Hindlimb muscle (tissue), 1 donor: ENCODE measurements around the gene KRT17. TPM values are rescaled to one million over a fixed set of nuclear protein-coding genes. Genes with fewer than 3 reads are reported as not detected.
"Not testable (repeated sequence)": the region's sequence is repeated elsewhere in the genome, so short reads cannot be mapped to it uniquely, and the experiment has no call there.

Experiments used
- DNase-seq: peaks from one replicate; pipeline ENCODE4 v3.0.0-alpha.2; 2013
- polyA plus RNA-seq: library from polyadenylated mRNA; unstranded; fragments of 120-200 nt; gene quantifications from one replicate; pipeline ENCODE4 v1.2.1, GENCODE V29; 2013; ENCODE audit not compliant: insufficient read length

The KRT17 gene
- polyA plus RNA-seq, 1 donor = 13.9 TPM

DNA sequence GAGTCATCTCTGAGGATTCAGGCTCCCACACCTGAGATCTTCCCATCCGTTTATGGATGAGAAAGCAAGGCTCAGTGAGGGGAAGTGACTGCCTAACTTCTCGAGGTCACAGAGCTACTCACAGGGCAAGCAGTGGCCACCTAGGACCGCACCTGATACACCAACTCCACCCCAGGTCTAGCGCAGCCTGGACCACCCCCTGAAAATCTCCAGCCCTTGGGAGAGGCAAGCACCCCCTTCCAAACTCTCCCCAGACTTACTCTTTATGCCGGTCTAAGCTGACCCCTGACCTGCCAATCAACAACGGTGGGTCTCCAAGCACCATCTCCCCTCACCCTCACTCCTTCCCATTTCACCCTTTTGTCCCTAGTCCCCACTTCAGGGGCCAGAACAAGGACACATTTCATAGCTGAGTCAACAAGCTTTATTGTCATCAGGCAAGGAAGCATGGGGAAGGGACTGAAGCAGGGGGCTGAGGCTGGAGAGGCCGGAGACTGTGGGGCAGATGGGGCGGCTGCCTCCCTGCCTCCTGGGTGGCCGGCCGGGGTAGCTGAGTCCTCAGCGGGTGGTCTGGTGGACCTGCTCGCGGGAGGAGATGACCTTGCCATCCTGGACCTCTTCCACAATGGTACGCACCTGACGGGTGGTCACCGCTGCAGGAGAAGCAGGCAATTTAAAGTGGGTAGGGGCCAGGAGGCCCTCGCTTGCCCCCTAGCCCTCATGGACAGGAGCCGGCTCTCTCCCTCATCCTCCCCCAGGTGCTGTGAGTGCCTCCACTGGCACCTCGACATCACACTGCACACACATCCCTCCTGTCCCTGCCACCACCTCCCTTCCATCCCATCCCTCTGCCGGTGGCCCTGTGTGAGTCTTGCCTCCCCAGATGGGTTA lies 5.1 kb downstream of the KRT17 start:
- no peak for DNase-seq

DNA sequence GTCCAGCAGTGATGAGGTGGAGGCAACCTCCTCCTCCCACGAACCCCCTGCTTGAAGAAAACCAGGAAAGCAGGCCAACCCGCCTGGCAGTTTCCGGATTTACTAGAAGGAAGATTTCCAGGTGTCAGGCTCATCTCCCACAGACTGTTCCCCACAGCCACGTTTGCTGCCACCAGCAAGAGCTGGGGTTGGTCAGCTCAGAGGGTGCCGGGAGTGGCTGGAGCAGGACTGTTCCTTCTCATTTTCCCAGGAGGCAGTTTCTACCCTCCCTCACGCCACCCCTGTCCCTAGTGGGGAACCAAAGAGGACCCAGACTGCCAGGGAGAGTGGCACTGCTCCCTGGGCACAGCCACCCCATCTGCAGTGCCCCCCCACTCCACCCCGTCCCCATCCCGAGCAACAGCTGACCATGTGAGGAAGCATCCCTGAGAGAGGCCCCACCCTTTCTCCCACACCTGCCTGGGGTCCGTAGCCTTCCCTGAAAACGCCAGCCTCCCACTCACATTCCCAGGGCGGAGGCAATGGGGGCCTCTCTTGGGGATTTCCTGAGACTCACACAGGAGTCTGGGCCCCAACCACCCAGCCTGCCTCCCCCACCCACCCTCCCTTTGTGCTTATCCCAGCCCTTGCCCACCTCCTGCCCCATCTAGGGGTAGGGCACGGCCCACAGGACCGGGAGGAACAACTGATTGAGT lies 5.9 kb downstream of the KRT17 start:
- no peak for DNase-seq

DNA sequence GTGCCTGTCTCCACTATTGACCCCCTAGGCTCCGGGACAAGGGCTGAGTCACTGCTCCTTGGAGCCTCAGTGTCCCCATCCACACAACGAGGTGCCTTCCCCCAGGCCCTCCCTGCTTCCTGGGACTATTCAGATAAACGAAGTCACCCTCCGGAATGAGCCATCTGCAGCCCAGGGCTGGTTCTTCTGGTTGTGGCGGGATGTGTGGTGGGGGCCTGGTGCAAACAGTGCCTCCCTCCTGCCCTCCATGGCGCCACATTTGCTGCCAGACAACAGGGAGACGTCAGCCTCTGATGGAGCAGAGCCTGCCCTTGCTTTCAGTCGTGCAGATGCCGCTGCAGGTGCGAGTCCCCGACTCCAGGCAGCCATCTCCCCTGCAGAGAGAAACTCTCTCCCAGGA lies 6.7 kb downstream of the KRT17 start:
- no peak for DNase-seq

DNA sequence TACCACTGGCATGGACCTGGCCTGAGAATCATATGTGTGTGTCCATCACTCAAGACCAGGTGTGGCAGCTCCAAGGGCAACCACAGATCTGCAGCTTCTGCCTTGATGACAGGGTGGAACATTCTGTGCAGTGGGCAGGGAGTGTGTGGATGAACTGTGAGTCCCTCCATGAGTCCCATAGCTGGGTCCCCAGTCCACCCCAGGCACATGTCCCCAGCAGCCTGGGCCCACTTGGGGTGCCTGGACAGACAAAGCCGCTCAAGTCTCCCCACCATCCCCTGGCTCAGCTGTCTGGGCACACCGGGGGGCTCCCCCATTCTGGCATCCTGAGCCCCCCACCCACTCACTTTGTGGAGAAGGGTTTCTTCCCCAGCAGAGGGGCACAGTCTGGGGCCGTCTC lies 7.2 kb downstream of the KRT17 start:
- no peak for DNase-seq

DNA sequence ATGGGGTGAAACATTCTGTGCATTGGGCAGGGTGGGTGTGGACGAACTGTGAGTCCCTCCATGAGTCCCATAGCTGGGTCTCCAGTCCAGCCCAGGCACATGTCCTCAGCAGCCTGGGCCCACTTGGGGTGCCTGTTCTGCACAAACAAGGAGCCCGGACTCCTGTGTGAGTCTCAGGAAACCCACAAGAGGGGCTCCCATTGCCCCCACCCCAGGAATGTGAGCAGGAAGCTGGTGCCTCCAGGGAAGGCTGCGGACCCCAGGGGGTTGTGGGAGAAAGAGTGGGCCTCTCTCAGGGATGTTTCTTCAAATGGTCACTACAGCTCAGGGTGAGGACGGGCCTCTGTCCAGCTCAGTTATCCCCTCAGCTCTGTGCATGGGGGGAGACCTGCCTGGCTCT lies 7.9 kb downstream of the KRT17 start:
- not testable (repeated sequence) for DNase-seq

DNA sequence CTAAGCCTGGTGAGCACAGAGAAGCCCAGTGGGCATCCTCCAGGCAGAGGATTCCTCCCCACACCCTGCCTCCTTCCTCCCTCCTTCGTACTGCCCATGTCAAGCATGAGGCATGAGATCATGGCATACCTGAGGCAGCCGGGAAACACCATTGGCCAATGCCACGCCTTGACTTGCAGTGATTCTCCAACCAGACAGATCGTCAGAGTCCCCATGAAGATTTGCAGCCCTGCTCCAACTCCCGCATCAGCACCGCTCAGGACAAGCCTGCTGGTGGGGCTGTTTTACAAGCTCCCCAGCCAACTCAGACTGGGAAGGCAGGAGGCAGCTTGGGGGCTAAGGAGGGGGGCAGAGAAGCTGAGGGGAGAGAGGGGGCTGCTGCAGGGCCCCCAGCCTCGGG lies 8.9 kb downstream of the KRT17 start:
- DNase-seq = no peak

DNA sequence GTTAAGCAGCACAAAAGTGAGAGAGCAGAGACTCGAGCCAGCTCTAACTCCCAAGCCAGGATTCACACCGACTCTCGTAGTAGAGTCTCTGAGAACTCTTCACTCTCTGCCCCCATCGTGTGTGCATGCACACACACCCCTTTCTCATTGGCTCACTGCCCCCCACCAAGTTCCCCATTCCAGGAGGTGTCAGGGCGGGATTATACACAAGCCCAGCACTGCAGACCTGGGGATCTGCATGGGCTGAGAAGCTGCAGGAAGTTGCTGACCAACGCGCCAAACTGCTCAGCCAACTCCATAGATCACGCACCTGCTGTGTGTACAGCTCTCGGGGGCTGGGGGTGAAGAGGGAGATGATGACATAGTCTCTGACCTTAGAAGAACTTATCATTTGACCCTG lies 9.6 kb downstream of the KRT17 start:
- DNase-seq = not testable (repeated sequence)

DNA sequence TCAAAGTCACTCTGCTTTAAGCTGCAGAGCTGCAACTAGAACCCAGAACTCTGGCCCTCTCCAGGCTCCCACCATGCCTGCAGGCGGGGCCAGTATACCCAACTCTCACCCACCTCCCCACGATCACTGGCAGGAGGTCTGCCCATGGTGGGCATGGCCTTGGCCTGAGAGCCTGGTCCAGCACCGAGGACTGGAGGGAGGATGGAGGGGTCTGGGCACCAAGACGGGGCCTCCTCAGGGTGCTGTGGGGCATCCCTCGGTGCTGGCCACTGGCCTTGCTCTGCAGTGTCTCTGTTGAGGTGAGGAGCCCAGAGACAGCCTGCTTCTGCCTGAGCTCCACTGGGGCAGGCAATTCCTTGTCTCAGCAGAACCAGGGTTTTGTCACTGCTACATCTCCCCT lies 10.3 kb downstream of the KRT17 start:
- DNase-seq = no peak

DNA sequence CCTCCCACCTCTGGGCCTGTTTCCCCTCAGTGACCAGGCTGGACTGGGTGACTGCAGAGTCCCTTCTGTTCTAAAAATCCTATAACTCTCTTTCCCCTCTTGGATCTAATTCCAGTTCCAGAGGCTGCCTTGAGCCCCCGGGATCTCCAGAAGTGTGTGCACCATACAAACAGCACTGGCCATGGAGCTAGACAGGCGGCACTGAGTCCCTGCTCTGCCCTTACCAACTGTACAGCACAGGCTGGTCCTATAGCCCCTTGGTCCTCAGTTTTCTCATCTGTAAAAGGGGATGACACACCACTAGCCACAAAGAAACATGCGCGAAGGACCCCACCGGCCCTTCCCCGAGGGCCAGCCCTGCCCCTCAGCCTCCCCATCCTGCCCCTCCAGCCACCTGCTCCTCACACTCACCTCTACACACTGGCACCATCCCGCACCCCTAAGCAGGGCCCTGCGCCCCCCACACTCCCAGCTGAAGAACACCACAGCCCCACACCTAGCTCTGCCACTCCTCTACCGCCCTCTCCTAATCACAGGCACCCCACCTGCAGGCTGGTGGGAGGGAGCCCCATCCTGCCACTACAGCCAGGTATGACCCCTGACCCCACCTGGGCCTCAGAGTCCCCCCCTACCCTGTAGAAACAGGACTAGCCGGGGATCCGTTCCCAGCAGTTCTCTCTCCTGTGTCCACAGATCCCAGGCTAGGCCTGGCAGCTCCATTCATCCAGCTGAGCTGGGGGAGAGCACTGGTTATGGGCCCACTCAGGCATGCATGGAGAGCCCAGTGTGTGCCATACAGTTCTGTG lies 10.9 kb downstream of the KRT17 start:
- DNase-seq = no peak

DNA sequence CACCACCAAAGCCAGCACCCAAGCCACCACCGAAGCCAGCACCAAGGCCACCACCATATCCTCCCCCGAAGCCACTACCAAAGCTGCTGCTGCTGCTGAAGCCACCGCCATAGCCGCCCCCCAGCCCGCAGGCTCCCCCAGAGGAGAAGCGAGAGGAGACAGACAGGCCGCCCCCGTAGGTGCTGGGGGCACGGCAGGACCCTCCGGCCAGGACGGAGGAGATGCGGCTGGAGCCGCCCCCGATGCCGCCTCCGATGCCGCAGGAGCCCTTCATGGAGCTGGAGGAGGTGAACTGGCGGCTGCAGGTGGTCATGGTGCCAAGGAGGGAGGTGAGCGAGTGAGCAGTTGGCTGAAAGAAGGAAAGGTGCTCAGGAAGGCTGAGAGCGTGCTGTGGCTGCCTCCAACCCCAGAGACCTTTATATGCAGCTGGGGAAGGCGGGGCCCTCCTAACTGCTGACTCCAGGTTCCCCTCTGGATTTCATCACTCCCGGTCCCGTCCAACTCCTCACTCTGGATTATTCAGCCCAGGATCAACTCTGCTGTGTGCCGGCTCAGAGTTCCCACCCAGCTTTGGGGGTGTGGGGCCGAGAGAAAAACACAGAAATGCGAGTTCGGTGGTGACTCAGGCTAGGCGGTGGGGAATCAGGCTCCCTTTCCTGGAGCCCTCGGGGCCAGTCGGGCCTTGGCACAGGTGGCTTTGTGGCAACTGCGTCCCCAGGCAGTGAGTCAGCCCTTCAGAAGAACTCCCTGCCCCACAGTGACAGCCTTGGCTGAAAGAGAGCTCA lies 11.8 kb downstream of the KRT17 start, which contains the start of gene KRT16:
KRT16 (minus strand) TSS at position 392 of the 785 bp plus-strand sequence; CDS start at position 313, 79 bp downstream.
- not testable (repeated sequence) for DNase-seq

DNA sequence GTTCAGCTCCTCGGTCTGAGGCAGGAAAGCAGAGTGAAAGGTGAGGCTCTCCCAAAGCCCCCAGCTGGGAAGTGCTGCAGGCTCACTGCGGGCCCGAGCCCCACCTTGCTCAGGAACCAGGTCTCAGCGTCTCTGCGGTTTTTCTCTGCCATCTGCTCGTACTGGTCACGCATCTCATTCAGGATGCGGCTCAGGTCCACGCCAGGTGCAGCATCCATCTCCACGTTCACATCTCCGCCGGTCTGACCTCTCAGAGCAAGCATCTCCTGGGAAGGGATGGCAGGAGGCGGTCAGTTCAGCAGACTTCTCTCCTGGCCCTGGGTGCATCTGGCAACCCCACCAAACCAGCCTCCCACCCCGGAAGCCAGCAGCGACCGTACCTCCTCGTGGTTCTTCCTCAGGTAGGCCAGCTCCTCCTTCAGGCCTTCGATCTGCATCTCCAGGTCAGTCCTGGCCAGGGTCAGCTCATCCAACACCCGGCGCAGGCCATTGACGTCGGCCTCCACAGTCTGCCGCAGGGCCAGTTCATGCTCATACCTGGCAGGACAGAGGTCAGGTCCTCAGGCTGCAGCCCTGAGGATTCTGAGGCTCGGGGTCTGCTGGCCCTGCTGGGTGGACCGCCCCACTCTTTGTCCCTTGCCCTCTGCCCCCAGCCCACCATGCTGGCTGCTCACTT lies 13.3 kb downstream of the KRT17 start:
- DNase-seq = no peak

DNA sequence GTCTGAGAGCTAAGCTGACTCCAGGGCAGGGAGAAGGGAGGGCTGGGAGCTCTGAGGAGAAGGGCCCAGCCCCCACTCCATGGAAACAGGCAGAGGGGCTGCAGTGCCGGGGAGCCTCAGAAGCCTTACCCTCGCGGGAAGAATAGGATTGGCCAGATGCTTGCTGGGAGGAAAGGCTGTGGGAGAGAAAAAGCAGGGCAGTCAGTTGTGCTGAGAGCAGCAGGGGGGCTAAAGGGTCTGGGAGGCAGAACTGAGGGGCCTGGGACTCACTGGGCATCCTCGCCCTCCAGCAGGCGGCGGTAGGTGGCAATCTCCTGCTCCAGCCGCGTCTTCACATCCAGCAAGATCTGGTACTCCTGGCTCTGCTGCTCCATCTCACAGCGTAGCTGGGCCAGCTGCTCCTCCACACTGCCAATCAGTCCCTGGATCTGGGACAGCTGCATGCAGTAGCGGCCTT lies 14.3 kb downstream of the KRT17 start:
- not testable (repeated sequence) for DNase-seq

DNA sequence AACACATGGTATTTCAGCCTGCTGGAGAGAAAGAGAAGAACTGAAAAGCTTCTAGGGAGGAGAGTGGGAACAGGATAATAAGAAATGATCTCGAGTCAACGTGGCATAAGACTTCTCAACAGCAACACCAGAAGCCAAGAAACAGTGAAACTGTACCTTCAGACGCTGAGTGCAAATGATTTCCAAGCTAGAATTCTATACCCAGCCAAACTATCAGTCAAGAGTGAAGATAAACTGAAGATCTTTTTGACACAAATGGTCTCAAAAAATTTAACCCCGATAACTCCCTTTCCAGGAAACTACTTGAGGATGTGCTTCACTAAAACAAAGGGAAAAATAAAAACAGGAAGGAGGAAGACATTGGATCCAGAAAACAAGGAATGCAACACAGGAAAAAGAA lies 17.4 kb downstream of the KRT17 start:
- DNase-seq = not testable (repeated sequence)

DNA sequence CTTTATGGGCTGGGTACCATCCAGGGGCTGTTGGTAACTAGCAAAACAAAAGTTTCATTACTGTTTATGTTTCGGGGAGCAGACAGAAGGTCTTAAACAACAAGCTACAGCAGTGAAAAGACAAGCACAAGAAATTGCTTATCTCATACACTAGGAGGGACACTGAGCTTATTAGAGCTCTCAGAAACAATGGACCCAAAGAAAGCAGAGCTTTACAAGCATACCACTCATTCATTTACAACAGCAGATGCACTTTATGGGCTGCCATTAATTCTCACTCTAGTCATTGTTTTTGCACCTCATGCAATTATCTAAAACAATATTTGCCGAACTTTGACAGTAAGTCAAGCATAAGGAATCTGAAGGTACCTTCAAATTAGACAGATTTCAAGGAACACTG lies 21.9 kb downstream of the KRT17 start:
- no peak for DNase-seq

DNA sequence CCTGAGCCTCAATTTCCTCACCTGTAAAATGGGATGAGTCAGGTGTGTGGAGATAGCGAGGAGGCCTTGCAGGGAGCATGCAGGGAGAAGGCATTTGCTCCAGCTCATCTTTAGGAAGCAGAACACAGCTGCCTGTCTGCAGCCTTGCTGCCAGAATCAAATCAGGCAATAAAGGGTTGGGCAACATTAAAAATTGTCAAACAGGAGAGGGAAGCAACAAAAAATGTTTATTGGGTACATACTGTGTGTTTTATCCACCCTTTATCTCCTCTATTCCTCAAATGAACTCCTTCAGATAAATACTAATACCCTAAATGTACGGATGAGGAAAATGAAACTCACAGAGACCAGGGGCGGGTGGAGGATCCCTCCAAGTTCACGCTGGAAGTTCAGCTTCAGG lies 24.1 kb downstream of the KRT17 start:
- no peak for DNase-seq

DNA sequence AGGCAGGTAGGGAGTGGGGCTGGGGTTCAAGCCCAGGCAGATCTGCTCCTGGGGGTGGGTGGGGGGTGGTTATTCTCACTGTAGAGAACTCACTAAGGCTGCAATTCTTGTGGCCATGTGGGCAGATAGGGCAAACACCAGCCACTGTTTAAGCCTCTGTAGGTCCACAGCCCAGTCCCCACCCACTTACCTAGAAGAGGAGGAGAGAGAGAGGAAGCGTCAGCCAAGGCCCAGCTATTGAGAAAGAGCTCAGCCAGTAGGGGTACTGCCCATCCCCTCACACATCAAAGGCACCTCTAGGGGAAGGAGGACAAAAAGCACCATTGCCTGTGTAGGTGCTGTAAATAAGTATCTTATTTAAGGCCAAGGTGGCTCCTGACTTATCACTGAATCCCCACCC lies 24.7 kb downstream of the KRT17 start:
- no peak for DNase-seq

DNA sequence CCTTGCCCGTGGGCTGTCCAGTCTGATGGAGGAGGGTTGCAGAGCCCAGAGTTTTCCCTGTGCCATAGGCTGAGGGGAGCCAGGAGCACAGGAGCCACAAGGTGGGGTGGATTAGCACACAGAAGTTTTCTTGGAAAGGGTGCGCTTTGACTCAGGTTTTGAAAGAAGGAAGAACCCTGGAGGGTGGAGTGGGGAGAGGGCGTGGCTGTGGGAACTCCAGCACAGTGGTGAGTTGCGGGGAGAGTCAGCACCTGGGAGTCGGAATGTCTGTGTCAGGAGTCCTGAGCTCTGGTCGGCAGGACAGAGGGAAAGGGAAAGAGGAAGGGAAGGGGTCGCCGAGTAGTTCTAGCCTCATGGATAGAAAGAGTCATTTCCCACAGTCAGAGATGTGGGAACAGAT lies 28.8 kb downstream of the KRT17 start:
- DNase-seq = no peak

DNA sequence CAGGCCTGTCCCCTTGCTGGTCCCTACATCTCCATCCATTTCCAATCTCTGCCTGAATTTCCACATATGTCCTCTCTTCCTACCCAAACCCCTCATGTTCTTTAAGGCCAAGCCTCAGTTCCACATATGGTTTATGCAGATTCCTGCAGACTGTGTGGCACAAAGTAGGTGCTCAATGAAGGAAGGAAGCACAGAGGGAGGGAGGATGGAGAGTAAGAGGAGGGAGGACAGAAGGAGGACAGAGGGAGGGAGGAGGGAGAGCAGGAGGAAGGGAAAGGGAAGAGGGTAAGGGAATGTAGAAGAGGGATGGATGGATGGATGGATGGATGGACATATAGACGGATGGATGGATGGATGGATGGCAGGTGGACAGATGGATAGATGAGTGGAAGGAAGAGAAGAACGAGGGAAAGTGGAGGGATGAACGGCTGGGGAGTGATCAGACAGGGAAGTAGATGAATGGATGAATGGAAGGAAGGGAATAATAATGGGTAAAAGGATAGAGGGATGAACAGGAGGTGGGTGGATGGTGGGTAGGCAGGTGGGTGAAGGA lies 29.9 kb downstream of the KRT17 start:
- DNase-seq = no peak

DNA sequence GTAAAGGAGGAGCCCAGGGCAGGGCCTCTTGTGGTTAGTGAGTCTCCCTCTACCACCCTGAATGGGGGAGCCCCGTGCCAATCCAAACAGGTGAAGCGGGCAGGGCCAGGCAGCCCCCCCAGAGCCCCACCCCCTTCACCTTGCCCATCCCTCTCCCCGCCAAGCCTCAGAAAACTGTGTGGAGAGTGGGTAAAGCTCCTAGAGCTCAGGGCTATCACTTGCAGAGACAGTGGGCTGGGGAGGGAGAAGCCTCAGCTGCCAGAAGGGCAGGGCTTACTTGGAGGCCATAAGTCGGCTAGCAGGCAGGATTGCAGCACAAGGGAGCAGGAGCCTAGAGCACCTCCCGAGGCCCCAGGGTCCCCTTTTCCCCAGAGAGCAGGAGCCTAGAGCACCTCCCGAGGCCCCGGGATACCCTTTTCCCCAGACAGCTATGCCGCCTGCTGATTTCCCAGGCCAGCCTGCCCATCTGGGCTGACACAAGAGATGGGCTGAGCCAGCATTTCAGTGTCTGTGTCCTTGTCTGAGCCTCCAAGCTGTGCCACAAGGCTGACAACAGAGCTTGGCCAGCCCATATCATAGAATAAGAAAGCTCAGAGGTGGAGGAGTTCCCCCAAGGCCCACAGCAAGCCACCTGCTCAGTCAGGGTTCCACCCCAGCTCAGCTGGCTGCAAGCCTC lies 30.9 kb downstream of the KRT17 start:
- no peak for DNase-seq

DNA sequence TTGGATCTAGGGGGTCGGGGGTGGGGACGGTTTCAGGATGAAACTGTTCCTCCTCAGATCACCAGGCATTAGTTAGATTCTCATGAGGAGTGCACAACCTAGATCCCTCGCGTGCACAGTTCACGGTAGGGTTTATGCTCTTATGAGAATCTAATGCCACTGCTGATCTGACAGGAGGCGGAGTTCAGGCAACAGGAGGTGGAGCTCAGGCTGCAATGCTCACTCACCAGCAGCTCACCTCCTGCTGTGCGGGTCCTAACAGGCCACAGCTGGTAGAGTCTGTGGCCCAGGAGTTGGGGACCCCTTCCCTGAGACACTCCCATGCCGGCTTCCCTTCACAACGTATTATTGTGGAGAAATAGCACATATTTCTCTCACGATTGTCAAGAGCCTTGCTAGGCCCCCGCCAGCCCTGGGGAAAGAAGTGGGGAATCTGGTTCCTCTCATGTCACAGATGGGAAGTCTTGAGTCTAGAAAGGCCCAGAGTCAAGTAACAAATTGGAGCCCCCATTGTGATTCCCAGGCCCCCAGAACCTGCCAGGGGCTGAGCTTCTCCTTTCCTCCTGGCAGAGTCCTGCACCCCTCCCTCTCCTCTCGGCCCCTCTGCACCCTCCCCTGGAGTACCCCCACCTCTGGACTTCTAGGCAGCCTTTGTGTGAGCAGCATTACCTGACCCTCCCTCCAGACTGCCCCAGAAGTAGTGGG lies 31.6 kb downstream of the KRT17 start:
- no peak for DNase-seq
